ENCODE results near the gene QDPR. TPM values are rescaled to one million over a fixed set of nuclear protein-coding genes. Genes with fewer than 3 reads are reported as not detected.

The QDPR gene
- total RNA-seq, 4 donors from 2014 or later = 3.8 to 9.7 (median 5.9) TPM

DNA sequence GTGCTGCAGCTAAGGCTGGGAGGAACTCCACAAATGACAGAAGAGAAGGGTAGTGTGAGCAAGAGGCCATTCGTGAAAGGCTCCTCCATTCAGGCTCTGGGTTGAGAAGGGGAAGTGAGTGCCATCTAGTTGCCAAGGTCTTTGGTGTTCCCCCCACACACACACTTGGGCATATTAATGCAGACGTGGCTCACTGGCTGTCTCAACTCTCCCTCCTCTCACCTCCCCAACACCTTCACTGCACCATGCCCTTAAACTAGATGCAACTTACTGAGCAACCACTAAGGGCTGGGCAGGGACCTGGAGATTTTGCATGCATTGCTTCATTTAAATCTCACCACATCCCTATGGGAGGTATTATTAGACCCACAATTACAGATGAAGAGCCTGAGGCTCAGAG lies 11.8 kb upstream of the QDPR start:
- 28 to 37% methylated on average over 2 of the region's 2 CpGs for whole genome bisulfite sequencing, 2 donors
- H3K4me3 ChIP-seq (ENCODE audit: low read depth, poor library complexity, severe bottlenecking) = no peak overlapping the region
- no peak for TF ChIP-seq POLR2A (IDR thresholded peaks at IDR 0.05)
- TF ChIP-seq, protein P1, sequence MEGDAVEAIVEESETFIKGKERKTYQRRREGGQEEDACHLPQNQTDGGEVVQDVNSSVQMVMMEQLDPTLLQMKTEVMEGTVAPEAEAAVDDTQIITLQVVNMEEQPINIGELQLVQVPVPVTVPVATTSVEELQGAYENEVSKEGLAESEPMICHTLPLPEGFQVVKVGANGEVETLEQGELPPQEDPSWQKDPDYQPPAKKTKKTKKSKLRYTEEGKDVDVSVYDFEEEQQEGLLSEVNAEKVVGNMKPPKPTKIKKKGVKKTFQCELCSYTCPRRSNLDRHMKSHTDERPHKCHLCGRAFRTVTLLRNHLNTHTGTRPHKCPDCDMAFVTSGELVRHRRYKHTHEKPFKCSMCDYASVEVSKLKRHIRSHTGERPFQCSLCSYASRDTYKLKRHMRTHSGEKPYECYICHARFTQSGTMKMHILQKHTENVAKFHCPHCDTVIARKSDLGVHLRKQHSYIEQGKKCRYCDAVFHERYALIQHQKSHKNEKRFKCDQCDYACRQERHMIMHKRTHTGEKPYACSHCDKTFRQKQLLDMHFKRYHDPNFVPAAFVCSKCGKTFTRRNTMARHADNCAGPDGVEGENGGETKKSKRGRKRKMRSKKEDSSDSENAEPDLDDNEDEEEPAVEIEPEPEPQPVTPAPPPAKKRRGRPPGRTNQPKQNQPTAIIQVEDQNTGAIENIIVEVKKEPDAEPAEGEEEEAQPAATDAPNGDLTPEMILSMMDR (IDR thresholded peaks at IDR 0.05) = no peak
- no peak for DNase-seq (ENCODE audit: low spot score in 2 of 2)
- intact Hi-C loops (cut with DNase I; ENCODE audit: low total_unique reads) = no loop called here

DNA sequence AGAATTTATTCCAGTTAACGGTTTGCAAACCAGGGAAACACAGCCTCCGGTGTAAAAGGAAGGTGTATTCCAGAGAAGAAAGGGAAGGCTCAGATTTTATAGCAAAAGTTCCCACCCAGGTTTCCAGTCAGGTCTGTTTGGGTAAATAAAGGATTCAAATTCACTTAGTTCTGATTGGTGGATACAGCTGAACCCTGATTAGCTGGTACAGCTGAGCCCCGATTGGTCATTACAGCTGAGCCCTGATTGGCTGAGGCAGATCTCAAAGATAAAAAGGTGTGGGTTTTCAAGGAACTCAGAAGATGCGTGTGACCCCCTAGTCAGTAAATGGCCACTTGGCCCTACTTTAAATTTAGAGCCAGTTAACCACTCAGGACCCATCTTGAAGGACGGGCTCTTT lies 9.7 kb upstream of the QDPR start:
- intact Hi-C loops (cut with DNase I; ENCODE audit: low total_unique reads) = no loop called here
- TF ChIP-seq, protein P1 (IDR thresholded peaks at IDR 0.05) = no peak
- no peak for TF ChIP-seq POLR2A (IDR thresholded peaks at IDR 0.05)
- H3K4me3 ChIP-seq (ENCODE audit: low read depth, poor library complexity, severe bottlenecking) = no peak overlapping the region
- DNase-seq (ENCODE audit: low spot score in 2 of 2) = no peak
- 89 to 93% methylated on average over 5 of the region's 5 CpGs for WGBS, 2 donors

DNA sequence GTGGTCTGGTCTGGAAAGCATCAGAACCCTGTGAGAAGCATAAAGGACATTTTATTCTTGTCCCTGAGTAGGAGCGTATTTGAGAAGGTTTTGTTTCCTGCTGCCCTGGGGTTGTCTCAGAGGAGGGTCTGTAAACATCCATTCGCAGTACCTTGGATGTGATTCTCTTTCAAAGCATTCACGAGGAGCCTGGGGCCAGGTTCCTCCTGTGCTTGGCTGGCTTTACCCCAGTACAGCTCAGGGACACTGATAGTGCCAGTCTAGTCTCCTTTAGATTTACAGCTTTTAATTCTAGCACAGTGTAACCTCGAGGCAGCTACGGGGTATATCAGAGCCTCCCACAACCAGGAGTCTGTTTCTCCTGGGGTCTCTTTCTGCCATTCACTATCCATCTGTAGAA lies 5.8 kb upstream of the QDPR start:
- H3K4me3 ChIP-seq (ENCODE audit: low read depth, poor library complexity, severe bottlenecking) = no peak overlapping the region
- no peak for DNase-seq (ENCODE audit: low spot score in 2 of 2)
- WGBS, 2 donors = 28 to 46% methylated on average over 5 of the region's 5 CpGs
- intact Hi-C loops (cut with DNase I; ENCODE audit: low total_unique reads) = no loop called here
- TF ChIP-seq, protein P1 (IDR thresholded peaks at IDR 0.05) = no peak
- TF ChIP-seq POLR2A (IDR thresholded peaks at IDR 0.05) = no peak

DNA sequence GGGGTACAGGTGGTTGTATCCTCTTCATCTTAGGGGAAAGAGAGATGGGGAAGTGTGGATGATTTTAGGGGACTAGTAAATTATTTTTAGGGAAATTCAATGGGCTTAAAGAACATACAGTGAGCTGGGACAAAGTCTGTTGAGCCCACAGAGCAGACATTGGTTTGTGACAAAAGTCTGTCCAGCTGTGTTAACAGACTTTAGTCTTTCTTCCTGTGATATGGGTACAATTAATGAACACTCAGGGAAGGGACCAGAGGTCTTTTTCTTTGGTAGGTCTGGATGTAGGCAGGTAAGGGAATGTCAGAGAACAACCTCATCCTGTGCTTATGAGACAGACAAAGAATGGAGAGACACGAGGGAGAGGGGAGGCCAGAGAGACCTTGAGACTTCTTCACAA lies 5.1 kb upstream of the QDPR start:
- intact Hi-C loops (cut with DNase I; ENCODE audit: low total_unique reads) = no loop called here
- no peak for DNase-seq (ENCODE audit: low spot score in 2 of 2)

DNA sequence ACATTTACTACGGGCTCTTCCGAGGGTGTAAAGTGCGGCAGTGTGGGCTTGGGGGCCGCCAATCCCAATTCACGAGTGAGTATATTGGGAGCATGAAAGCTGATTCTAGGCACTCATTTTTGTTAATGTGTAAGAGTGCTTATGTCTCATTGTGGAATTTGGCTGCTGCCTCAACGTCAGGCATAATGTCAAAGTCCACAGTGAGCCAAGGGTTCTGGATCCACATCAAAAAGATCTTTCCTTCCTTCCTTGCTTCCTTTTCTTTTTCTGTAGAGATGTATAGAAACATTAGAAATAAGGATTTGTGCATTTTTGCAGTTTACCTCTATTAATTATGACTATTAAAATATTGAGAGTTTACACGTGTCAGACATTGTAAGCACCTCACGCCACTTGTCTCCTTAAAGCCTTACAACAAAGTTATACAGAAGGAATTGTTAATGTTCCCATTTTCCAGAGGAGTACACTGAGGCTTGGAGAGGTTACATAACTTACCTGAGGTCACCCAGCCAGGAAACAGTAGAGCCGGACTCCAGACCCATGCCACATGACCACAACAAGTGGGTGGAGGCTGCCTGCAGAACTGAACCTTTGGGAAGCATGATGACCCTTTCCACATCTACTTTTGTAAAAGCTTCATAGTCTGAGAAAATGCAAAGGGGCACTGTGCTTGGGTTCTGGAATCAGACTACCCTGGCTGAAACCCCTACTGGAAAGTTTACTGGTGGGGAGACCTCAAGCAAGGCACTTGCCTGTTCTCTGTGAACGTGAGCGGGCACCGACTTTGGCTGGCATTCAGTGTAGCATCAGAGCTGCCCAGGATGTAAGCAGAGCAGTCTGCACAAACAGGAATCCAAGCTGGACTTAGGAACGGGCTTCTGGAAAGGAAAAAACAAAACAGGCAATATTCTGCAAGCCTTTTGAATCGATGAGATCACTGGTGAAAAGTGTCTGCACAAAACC lies 3.8 kb upstream of the QDPR start:
- 70 to 78% methylated on average over 14 of the region's 14 CpGs for WGBS, 2 donors
- H3K4me3 ChIP-seq (ENCODE audit: low read depth, poor library complexity, severe bottlenecking) = no peak overlapping the region
- no peak for DNase-seq (ENCODE audit: low spot score in 2 of 2)
- TF ChIP-seq POLR2A (IDR thresholded peaks at IDR 0.05) = no peak
- TF ChIP-seq, protein P1 (IDR thresholded peaks at IDR 0.05) = no peak
- intact Hi-C loops (cut with DNase I; ENCODE audit: low total_unique reads) = no loop called here

More for the DNA sequence above, 5.1 kb upstream of the QDPR start:
- no peak overlapping the region for H3K4me3 ChIP-seq (ENCODE audit: low read depth, poor library complexity, severe bottlenecking)
- WGBS, 2 donors = 64 to 71% methylated on average over 1 of the region's 1 CpG
- TF ChIP-seq, protein P1 (IDR thresholded peaks at IDR 0.05) = no peak
- TF ChIP-seq POLR2A (IDR thresholded peaks at IDR 0.05) = no peak
